Stomach (tissue), 9 donors: ENCODE measurements around the gene SBF2. TPM values are rescaled to one million over a fixed set of nuclear protein-coding genes. Genes with fewer than 3 reads are reported as not detected.
A peak's percentile ranks its signal among the peaks of the same experiment; 100 is the strongest.

ENCODE experiments used
- DNase-seq, 2 donors: peaks; one replicate each; pipeline versions ENCODE4 v3.0.0 to v3.0.0-alpha.2; 2013 to 2019
- H3K27ac ChIP-seq, 5 donors: fragments of 200-600 bp in 4 of 5; sonication (generic) in 4 of 5; one replicate each; pipeline ENCODE4 v1.5.1; 2013 to 2019; ENCODE audit warnings: mild to moderate bottlenecking in 1 of 5, moderate library complexity in 1 of 5
- H3K27me3 ChIP-seq, 3 donors: fragments of 200-600 bp; sonication (generic); one replicate each; pipeline ENCODE4 v1.5.1; 2017 to 2019; ENCODE audit warnings: mixed run types in 1 of 3
- H3K36me3 ChIP-seq, 4 donors: fragments of 200-600 bp; sonication (generic); 1 replicate in 3 of 4; 2 replicates in 1 of 4; pipeline ENCODE4 v1.5.1; 2016 to 2019
- H3K4me1 ChIP-seq, 4 donors: fragments of 200-600 bp; sonication (generic); one replicate each; pipeline ENCODE4 v1.5.1; 2016 to 2019
- H3K4me3 ChIP-seq, 4 donors: fragments of 200-600 bp; sonication (generic) in 3 of 4; one replicate each; pipeline ENCODE4 v1.5.1; 2016 to 2019; ENCODE audit warnings: mild to moderate bottlenecking in 1 of 4
- H3K9me3 ChIP-seq, 4 donors: fragments of 200-600 bp; sonication (generic); one replicate each; pipeline ENCODE4 v1.5.1; 2016 to 2019
- CTCF ChIP-seq, 7 experiments: fragments of 450-650 bp in 4 of 7; fragments of 200-600 bp in 3 of 7; sonication (generic) in 3 of 7; IDR thresholded peaks; one replicate each; pipeline ENCODE4 v1.5.1; 2016 to 2019; ENCODE audit warnings: antibody characterized with exemption in 7 of 7, control low read depth in 2 of 7, mild to moderate bottlenecking in 1 of 7
- EP300 ChIP-seq: sonication (generic); formaldehyde crosslinking; IDR thresholded peaks from one replicate; pipeline ENCODE4 v1.6.1; 2017; ENCODE audit warnings: antibody characterized with exemption
- POLR2A ChIP-seq, 4 donors: fragments of 450-650 bp; IDR thresholded peaks; one replicate each; pipeline ENCODE4 v1.6.1; 2016; ENCODE audit warnings: antibody characterized with exemption in 4 of 4, control low read depth in 2 of 4, mild to moderate bottlenecking in 1 of 4, moderate library complexity in 1 of 4
- POLR2AphosphoS5 ChIP-seq, 3 donors: sonication (generic); formaldehyde crosslinking; IDR thresholded peaks; one replicate each; pipeline ENCODE4 v1.6.1; 2016; ENCODE audit warnings: antibody characterized with exemption in 3 of 3
- WGBS, 5 donors: extraction: QIAGEN DNeasy Blood & Tissue Kit in 3 of 5; methylation state at CpG; one replicate each; pipeline versions ENCODE4 v1.1.5 to v1.1.7; 2013 to 2018; 5-methylcytosine and 5-hydroxymethylcytosine counted together
- intact Hi-C: fragments of 100-400 bp; cut with DNase I; formaldehyde crosslinking; loops from one replicate; pipeline ENCODE4 v1.15.1; 2023; ENCODE audit warnings: low total_unique reads
- polyA plus RNA-seq, 3 donors: library from polyadenylated mRNA; stranded (reverse); fragments of 200-250 nt; gene quantifications; one replicate each; pipeline ENCODE4 v1.2.3, GENCODE V29; 2013
- total RNA-seq, 5 donors: library from RNA; depleted of rRNA; stranded (reverse); fragments of >200 nt; gene quantifications; one replicate each; pipeline versions ENCODE4 v1.1.0 to v1.2.3, GENCODE V29; 2014 to 2016
- donor health status: healthy with polysubstance abuse.
- donor health status: Bipolar disorder and iron deficiency.
- donor health status: healthy.

The SBF2 gene
- total and polyA plus RNA-seq, 8 donors = 8.6 to 260 (median 37.2) TPM

- 84 to 98% (median 92%) methylated on average over 3 of the region's 3 CpGs for WGBS, 5 donors
- Histone ChIP-seq H3K27ac (peak overlapping the region in 2 of 5 donors; percentile 22 to 45), H3K27me3 (no peaks in the 10 kb centered on the region), H3K4me1 (peaks cover 5 to 40% (median 18%) of the 10 kb centered on the region in 4 donors), H3K9me3 (no peaks in the 10 kb centered on the region), H3K36me3 (peaks cover 5 to 33% (median 18%) of the 10 kb centered on the region in 4 donors), H3K4me3 (no peak overlapping the region)
- no peak for TF ChIP-seq EP300
- intact Hi-C loops = loop anchor here (10.0 kb wide), 1 partner anchor 221 kb away; no protein-coding TSS in a partner anchor
- no peak for DNase-seq
Observed at GRCh38 chr11:9754010-9754471, 540.0 kb downstream of the SBF2 start.

GRCh38 chr11:9753021-9753420 is 541.0 kb downstream of the SBF2 start:
- Histone ChIP-seq H3K36me3 (peaks cover 5 to 37% (median 19%) of the 10 kb centered on the region in 4 donors), H3K4me3 (no peak overlapping the region), H3K9me3 (no peaks in the 10 kb centered on the region), H3K27me3 (no peaks in the 10 kb centered on the region), H3K27ac (peak overlapping the region in 1 of 5 donors; percentile 22), H3K4me1 (peaks cover 0 to 35% (median 16%) of the 10 kb centered on the region in 4 donors)
- no peak for DNase-seq
- WGBS, 5 donors = 52 to 68% (median 67%) methylated on average over 3 of the region's 3 CpGs
- intact Hi-C loops = loop anchor here (10.0 kb wide), 1 partner anchor 222 kb away; no protein-coding TSS in a partner anchor
- no peak for TF ChIP-seq POLR2AphosphoS5 (IDR thresholded peaks at IDR 0.05)
- no peak for TF ChIP-seq POLR2A (IDR thresholded peaks at IDR 0.05)
- TF ChIP-seq EP300 = no peak
- no peak for TF ChIP-seq CTCF (IDR thresholded peaks at IDR 0.05)

DNA sequence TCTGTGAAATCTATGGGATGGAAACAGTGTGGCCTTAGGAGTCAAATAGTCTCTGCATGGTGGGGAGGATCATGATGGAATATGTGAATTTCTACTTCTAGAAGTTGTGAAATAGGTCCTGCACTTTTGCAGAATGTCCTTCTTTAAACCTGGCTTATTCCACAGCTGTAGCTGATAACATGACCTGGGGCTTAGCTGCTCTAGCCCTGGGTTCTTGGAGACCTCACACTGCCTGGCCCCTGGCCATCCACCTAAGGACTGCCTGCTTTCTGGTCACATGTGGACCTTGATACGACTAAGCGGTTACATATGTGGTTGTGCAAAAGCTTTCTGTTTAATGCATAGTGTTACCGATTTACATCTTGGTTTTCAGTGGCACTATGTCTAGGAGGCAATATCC is 541.9 kb downstream of the SBF2 start:
- no peak for TF ChIP-seq POLR2AphosphoS5 (IDR thresholded peaks at IDR 0.05)
- no peak for TF ChIP-seq CTCF (IDR thresholded peaks at IDR 0.05)
- no peak for TF ChIP-seq EP300
- no peak for TF ChIP-seq POLR2A (IDR thresholded peaks at IDR 0.05)
- WGBS, 5 donors = 37 to 74% (median 44%) methylated on average over 3 of the region's 3 CpGs
- Histone ChIP-seq H3K9me3 (no peaks in the 10 kb centered on the region), H3K27ac (no peak overlapping the region), H3K36me3 (peaks cover 5 to 42% (median 19%) of the 10 kb centered on the region in 4 donors), H3K4me1 (peaks cover 0 to 35% (median 11%) of the 10 kb centered on the region in 4 donors), H3K27me3 (no peaks in the 10 kb centered on the region), H3K4me3 (no peak overlapping the region)
- intact Hi-C loops = loop anchor here (10.0 kb wide), 1 partner anchor 223 kb away; no protein-coding TSS in a partner anchor
- DNase-seq = peak in 1 of 2 donors; percentile 43

- peak in 1 of 2 donors; percentile 49 for DNase-seq
- Histone ChIP-seq H3K36me3 (peaks cover 5 to 49% (median 28%) of the 10 kb centered on the region in 4 donors), H3K4me3 (no peak overlapping the region), H3K27me3 (no peaks in the 10 kb centered on the region), H3K4me1 (peaks cover 0 to 25% (median 11%) of the 10 kb centered on the region in 4 donors), H3K9me3 (no peaks in the 10 kb centered on the region), H3K27ac (no peak overlapping the region)
- 46 to 66% (median 52%) methylated on average over 4 of the region's 4 CpGs for WGBS, 5 donors
- intact Hi-C loops = loop anchor here (10.0 kb wide), 1 partner anchor 224 kb away; no protein-coding TSS in a partner anchor
- no peak for TF ChIP-seq CTCF (IDR thresholded peaks at IDR 0.05)
- no peak for TF ChIP-seq POLR2A (IDR thresholded peaks at IDR 0.05)
- TF ChIP-seq EP300 = no peak
- no peak for TF ChIP-seq POLR2AphosphoS5 (IDR thresholded peaks at IDR 0.05)
Observed at GRCh38 chr11:9750551-9750950, 543.5 kb downstream of the SBF2 start.
